HG03521 (cell line): Measurements from ENCODE around the gene TECPR1.

Source experiments
- ATAC-seq: cut with Tn5 transposase; IDR thresholded peaks from one replicate; pipeline ENCODE4 v1.9.1; 2021; ENCODE audit warnings: mild to moderate bottlenecking, moderate library complexity; ENCODE audit not compliant: unreplicated experiment

Gene TECPR1

GRCh38 chr7:98170966-98171365, 81.1 kb downstream of the TECPR1 start:
- ATAC-seq, result no peak

- no peak for ATAC-seq
These were observed 83.0 kb downstream of the TECPR1 start for GRCh38 chr7:98168904-98169621.

GRCh38 chr7:98168181-98168903, 83.7 kb downstream of the TECPR1 start:
- peak; percentile 46 for ATAC-seq

- ATAC-seq, result no peak
These were observed 84.4 kb downstream of the TECPR1 start for GRCh38 chr7:98167653-98168052.

GRCh38 chr7:98166668-98166970, 85.4 kb downstream of the TECPR1 start:
- no peak for ATAC-seq

- ATAC-seq, result peak; percentile 63
These were observed 86.0 kb downstream of the TECPR1 start for GRCh38 chr7:98165827-98166667.
